Stimulated activated memory B cell treated with anti-CD40 and anti-IgM and Interleukin-4, amounts not matched to agents 10 μg/mL and 1 μg/mL and 100 μg/mL, for 72 hours (primary cell): ENCODE results near the gene KLHL4.
"Not testable (repeated sequence)": the region's sequence is repeated elsewhere in the genome, so short reads cannot be mapped to it uniquely, and the experiment has no call there.

Source experiments
- ATAC-seq: fragments of 150-1000 bp; cut with Tn5 transposase; 2 replicates; pipeline ENCODE4 v1.10.0; 2021
- H3K27ac Mint-ChIP-seq: one replicate; pipeline ENCODE4 v1.8.0; 2022; ENCODE audit warnings: mild to moderate bottlenecking, mixed read lengths
- H3K27me3 Mint-ChIP-seq: one replicate; pipeline ENCODE4 v1.8.0; 2022; ENCODE audit warnings: mixed read lengths
- H3K36me3 Mint-ChIP-seq: one replicate; pipeline ENCODE4 v1.8.0; 2022; ENCODE audit warnings: mixed read lengths
- H3K4me1 Mint-ChIP-seq: one replicate; pipeline ENCODE4 v1.8.0; 2022; ENCODE audit warnings: mixed read lengths
- H3K4me3 Mint-ChIP-seq: one replicate; pipeline ENCODE4 v1.8.0; 2022; ENCODE audit warnings: mild to moderate bottlenecking, moderate library complexity, mixed read lengths
- H3K9me3 Mint-ChIP-seq: one replicate; pipeline ENCODE4 v1.8.0; 2022; ENCODE audit warnings: mixed read lengths

Gene KLHL4

GRCh38 chrX:87583679-87584078 lies 66.1 kb downstream of the KLHL4 start:
- H3K36me3 Mint-ChIP-seq = no peaks in the 10 kb centered on the region
- H3K27me3 Mint-ChIP-seq = no peaks in the 10 kb centered on the region
- no peak overlapping the region for H3K27ac Mint-ChIP-seq
- no peak overlapping the region for H3K4me3 Mint-ChIP-seq
- ATAC-seq = no peak
- H3K9me3 Mint-ChIP-seq = peaks cover 3% of the 10 kb centered on the region
- no peaks in the 10 kb centered on the region for H3K4me1 Mint-ChIP-seq

DNA sequence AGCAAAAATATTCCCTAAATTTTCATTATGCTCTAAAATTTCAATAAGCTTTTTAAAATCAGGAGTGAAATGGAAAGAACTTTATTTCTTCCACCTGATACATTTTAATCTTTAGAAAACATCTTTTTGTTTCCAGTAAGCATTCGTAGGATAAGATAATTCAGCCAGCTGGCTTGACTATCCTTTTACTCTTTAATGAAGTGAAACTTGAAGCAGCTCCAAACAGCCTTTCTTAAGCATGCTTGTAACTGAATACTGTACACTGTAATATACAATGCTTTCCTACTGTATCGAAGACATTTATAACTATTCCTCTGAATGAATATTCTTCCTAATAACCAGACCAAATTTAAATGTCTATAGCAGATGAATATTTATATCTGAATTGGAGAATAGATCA lies 98.8 kb downstream of the KLHL4 start:
- Mint-ChIP-seq H3K27ac (no peak overlapping the region), H3K9me3 (no peaks in the 10 kb centered on the region), H3K36me3 (no peaks in the 10 kb centered on the region), H3K4me3 (no peak overlapping the region), H3K4me1 (no peaks in the 10 kb centered on the region), H3K27me3 (no peaks in the 10 kb centered on the region)
- ATAC-seq = no peak

- no peak for ATAC-seq
- H3K4me1 Mint-ChIP-seq = no peaks in the 10 kb centered on the region
- no peak overlapping the region for H3K27ac Mint-ChIP-seq
- no peaks in the 10 kb centered on the region for H3K36me3 Mint-ChIP-seq
- no peaks in the 10 kb centered on the region for H3K9me3 Mint-ChIP-seq
- H3K27me3 Mint-ChIP-seq = no peaks in the 10 kb centered on the region
- H3K4me3 Mint-ChIP-seq = no peak overlapping the region
These were observed 104.1 kb downstream of the KLHL4 start for GRCh38 chrX:87621697-87622096.

DNA sequence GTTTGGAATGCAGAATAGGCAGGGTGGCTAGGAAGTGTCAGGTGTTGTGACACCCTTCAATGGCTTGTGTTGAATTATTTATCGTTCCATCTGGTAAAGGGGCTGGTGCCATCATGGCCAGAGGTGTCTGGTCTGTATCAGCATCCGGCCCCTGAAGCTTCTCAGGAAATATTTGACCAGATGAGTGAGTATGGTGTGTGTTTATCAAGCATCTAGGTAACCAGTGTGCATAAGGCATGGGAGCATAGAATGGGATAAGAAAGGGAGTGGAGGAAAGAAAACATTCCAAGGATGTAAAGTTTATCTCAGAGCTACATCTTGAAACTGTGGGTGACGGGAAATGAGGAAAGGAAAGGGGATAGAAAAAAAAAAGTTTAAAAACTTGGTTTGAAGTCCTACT lies 109.4 kb downstream of the KLHL4 start:
- H3K9me3 Mint-ChIP-seq = no peaks in the 10 kb centered on the region
- no peaks in the 10 kb centered on the region for H3K4me1 Mint-ChIP-seq
- no peaks in the 10 kb centered on the region for H3K27me3 Mint-ChIP-seq
- no peak for ATAC-seq
- H3K4me3 Mint-ChIP-seq = no peak overlapping the region
- H3K36me3 Mint-ChIP-seq = no peaks in the 10 kb centered on the region
- H3K27ac Mint-ChIP-seq = no peak overlapping the region

DNA sequence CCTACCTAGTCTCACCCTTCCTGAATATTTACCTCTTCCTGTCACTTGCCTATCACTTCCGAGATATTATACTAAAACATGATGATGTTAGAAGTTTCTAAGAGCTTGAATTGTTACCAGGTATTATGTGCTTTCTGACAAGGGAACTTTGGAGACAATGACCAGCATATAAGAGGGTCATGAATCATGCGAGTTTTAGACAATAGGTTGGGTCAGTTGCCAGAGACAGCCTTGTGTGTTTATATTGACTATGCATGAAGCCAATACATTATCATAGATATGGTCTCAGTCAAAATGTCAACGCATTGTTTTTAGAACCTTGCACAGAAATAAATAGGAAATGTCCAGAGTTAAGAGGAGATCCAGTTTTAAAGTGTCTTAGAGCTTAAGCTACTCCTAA lies 116.8 kb downstream of the KLHL4 start:
- H3K27me3 Mint-ChIP-seq = no peaks in the 10 kb centered on the region
- H3K9me3 Mint-ChIP-seq = no peaks in the 10 kb centered on the region
- no peak for ATAC-seq
- no peaks in the 10 kb centered on the region for H3K4me1 Mint-ChIP-seq
- H3K4me3 Mint-ChIP-seq = no peak overlapping the region
- H3K27ac Mint-ChIP-seq = no peak overlapping the region
- H3K36me3 Mint-ChIP-seq = no peaks in the 10 kb centered on the region

- no peaks in the 10 kb centered on the region for H3K4me1 Mint-ChIP-seq
- ATAC-seq = no peak
- H3K27ac Mint-ChIP-seq = no peak overlapping the region
- no peak overlapping the region for H3K4me3 Mint-ChIP-seq
- no peaks in the 10 kb centered on the region for H3K27me3 Mint-ChIP-seq
- H3K36me3 Mint-ChIP-seq = no peaks in the 10 kb centered on the region
- no peaks in the 10 kb centered on the region for H3K9me3 Mint-ChIP-seq
These were observed 118.9 kb downstream of the KLHL4 start for GRCh38 chrX:87636533-87636932.

- not testable (repeated sequence) for H3K9me3 Mint-ChIP-seq, ATAC-seq, H3K4me3 Mint-ChIP-seq, H3K4me1 Mint-ChIP-seq, H3K27me3 Mint-ChIP-seq, H3K36me3 Mint-ChIP-seq, H3K27ac Mint-ChIP-seq
These were observed 123.8 kb downstream of the KLHL4 start for GRCh38 chrX:87641439-87641838.

DNA sequence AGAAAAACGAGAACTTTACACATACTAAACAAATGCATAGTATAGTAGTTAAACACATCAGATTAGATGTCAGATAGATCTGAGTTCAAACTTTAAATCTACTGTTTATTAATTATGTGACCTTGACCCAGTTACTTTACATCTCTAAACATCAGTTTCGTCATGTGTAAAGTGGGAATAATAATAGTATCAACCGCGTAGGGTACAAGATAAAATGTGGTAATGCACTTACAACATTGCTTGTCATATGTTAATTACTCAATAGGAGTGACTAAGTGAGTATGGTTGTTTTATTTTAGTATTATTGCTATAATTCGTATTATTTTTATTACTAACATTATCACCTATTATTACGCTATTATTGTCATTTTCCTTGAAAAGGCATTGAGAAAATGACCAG lies 144.2 kb downstream of the KLHL4 start:
- Mint-ChIP-seq H3K4me1 (no peaks in the 10 kb centered on the region), H3K27me3 (no peaks in the 10 kb centered on the region), H3K36me3 (no peaks in the 10 kb centered on the region), H3K9me3 (no peaks in the 10 kb centered on the region), H3K27ac (no peak overlapping the region), H3K4me3 (no peak overlapping the region)
- no peak for ATAC-seq

GRCh38 chrX:87663421-87663820 lies 145.8 kb downstream of the KLHL4 start:
- no peak overlapping the region for H3K27ac Mint-ChIP-seq
- H3K27me3 Mint-ChIP-seq = no peaks in the 10 kb centered on the region
- H3K36me3 Mint-ChIP-seq = no peaks in the 10 kb centered on the region
- no peak overlapping the region for H3K4me3 Mint-ChIP-seq
- H3K4me1 Mint-ChIP-seq = no peaks in the 10 kb centered on the region
- no peaks in the 10 kb centered on the region for H3K9me3 Mint-ChIP-seq
- no peak for ATAC-seq

DNA sequence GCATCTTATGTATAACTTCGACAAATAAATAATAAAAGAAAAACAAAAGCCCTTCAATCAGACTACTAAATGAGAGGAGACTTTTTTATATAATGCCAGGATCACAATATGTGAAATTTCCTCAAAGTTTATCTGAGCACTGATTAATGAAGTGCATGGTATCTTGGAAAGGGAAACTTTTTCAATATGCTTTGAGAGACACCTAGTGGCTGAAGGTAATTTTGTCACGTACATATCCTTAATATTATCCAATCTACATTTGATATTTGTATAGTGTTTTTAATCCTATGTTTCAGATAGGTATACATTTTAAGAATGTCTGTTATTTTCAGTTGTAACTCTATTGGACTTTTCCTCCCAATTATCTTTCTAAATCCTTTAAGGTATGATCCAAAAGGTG lies 146.8 kb downstream of the KLHL4 start:
- H3K36me3 Mint-ChIP-seq = no peaks in the 10 kb centered on the region
- no peaks in the 10 kb centered on the region for H3K4me1 Mint-ChIP-seq
- H3K27ac Mint-ChIP-seq = no peak overlapping the region
- ATAC-seq = no peak
- H3K9me3 Mint-ChIP-seq = no peaks in the 10 kb centered on the region
- H3K4me3 Mint-ChIP-seq = no peak overlapping the region
- no peaks in the 10 kb centered on the region for H3K27me3 Mint-ChIP-seq

- no peaks in the 10 kb centered on the region for H3K27me3 Mint-ChIP-seq
- H3K9me3 Mint-ChIP-seq = peaks cover 2% of the 10 kb centered on the region
- no peak overlapping the region for H3K27ac Mint-ChIP-seq
- ATAC-seq = no peak
- no peaks in the 10 kb centered on the region for H3K4me1 Mint-ChIP-seq
- no peak overlapping the region for H3K4me3 Mint-ChIP-seq
- H3K36me3 Mint-ChIP-seq = no peaks in the 10 kb centered on the region
These were observed 162.2 kb downstream of the KLHL4 start for GRCh38 chrX:87679849-87680248.

GRCh38 chrX:87687703-87688102 lies 170.1 kb downstream of the KLHL4 start:
- no peaks in the 10 kb centered on the region for H3K36me3 Mint-ChIP-seq
- H3K27me3 Mint-ChIP-seq = no peaks in the 10 kb centered on the region
- no peak overlapping the region for H3K4me3 Mint-ChIP-seq
- no peak overlapping the region for H3K27ac Mint-ChIP-seq
- no peaks in the 10 kb centered on the region for H3K4me1 Mint-ChIP-seq
- no peak for ATAC-seq
- H3K9me3 Mint-ChIP-seq = peaks cover 2% of the 10 kb centered on the region

- not testable (repeated sequence) for ATAC-seq, H3K9me3 Mint-ChIP-seq, H3K4me1 Mint-ChIP-seq, H3K27ac Mint-ChIP-seq, H3K36me3 Mint-ChIP-seq, H3K4me3 Mint-ChIP-seq, H3K27me3 Mint-ChIP-seq
These were observed 170.6 kb downstream of the KLHL4 start for GRCh38 chrX:87688113-87688748.

GRCh38 chrX:87689218-87689617 lies 171.6 kb downstream of the KLHL4 start:
- not testable (repeated sequence) for H3K4me3 Mint-ChIP-seq, H3K9me3 Mint-ChIP-seq, H3K27ac Mint-ChIP-seq, H3K4me1 Mint-ChIP-seq, H3K36me3 Mint-ChIP-seq, ATAC-seq, H3K27me3 Mint-ChIP-seq

DNA sequence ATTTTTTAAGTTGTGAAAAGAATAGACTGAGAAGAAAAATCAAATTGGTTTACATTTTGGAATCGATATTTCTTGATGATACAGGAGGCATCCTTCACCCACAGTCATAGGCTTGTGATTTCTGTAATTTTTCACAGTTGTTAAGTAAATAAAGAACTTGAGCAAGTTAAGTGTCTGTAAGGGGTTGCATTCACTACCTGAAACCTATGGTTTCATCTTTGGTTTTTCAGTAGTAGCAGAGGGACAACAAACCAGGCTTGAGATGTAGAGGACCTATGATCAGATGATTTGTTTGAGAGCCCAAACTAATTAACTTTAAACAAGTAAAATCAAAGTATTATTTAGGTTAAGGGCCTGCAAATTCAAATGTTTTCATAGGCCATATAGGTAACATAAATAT lies 175.6 kb downstream of the KLHL4 start:
- Mint-ChIP-seq H3K36me3 (no peaks in the 10 kb centered on the region), H3K27me3 (no peaks in the 10 kb centered on the region), H3K9me3 (no peaks in the 10 kb centered on the region), H3K4me1 (no peaks in the 10 kb centered on the region), H3K4me3 (no peak overlapping the region), H3K27ac (no peak overlapping the region)
- no peak for ATAC-seq

DNA sequence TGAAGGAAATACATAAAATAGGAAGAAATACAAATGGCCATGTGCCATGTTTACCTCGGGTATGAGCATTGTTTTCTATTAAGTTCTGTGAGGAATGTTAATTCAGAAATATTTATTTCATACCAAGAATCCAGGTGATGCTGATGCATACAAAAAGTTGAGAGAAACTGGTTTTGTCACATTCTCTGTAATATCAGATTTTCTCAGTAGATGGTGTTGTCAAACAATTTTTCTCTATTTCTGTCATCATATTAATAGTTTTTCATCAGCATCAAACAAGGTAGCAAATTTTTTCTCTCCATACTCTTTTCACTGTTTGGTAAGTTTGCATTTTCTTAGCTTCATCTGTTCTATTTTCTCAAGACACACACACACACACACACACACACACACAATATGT lies 179.8 kb downstream of the KLHL4 start:
- Mint-ChIP-seq H3K4me1 (no peaks in the 10 kb centered on the region), H3K36me3 (no peaks in the 10 kb centered on the region), H3K27ac (no peak overlapping the region), H3K9me3 (no peaks in the 10 kb centered on the region), H3K27me3 (no peaks in the 10 kb centered on the region), H3K4me3 (no peak overlapping the region)
- no peak for ATAC-seq

DNA sequence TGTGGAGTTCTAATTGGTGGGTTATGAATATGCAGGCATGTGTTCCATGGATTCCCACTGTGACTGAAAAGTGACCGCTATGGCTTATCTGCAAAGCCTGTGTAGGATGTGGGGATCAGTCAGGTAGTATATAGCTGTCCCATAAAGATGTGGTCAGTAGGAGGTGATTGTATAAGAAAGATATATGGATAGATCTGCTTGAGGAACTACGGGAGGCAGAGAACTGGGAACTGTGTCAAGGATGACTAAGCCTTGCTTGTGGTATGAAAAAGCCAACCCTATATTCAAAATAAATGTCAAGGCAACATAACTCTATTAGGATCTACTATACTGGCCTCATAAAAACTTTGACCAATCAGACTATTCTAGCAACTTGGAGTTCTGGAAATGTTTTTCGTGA lies 185.2 kb downstream of the KLHL4 start:
- Mint-ChIP-seq H3K4me1 (no peaks in the 10 kb centered on the region), H3K27me3 (no peaks in the 10 kb centered on the region), H3K36me3 (no peaks in the 10 kb centered on the region), H3K27ac (no peak overlapping the region), H3K9me3 (no peaks in the 10 kb centered on the region), H3K4me3 (no peak overlapping the region)
- ATAC-seq = no peak
